GM20431 (cell line): ENCODE results near the gene MAN1A2.
"Not testable (repeated sequence)": the region's sequence is repeated elsewhere in the genome, so short reads cannot be mapped to it uniquely, and the experiment has no call there.

Experiments used
- in situ Hi-C: fragments of 300-500 bp; cut with MseI, MboI; formaldehyde crosslinking; loops from one replicate; pipeline ENCODE4 v1.15.0; 2020; ENCODE audit warnings: low sequenced_read_pairs; ENCODE audit not compliant: unreplicated experiment

The MAN1A2 gene

GRCh38 chr1:117367046-117368025, at the start of gene MAN1A2:
Gene MAN1A2 (plus strand): TSS chr1:117367449. CDS start chr1:117368184, 735 bp downstream.
- in situ Hi-C loops = no loop called here

- in situ Hi-C loops = no loop called here
These were observed 49.2 kb upstream of the MAN1A2 start for GRCh38 chr1:117318011-117318410.

- in situ Hi-C loops = no loop called here
These were observed 48.8 kb upstream of the MAN1A2 start for GRCh38 chr1:117318426-117318825.

GRCh38 chr1:117320515-117320914, 46.7 kb upstream of the MAN1A2 start:
- in situ Hi-C loops = no loop called here

- in situ Hi-C loops = no loop called here
These were observed 45.3 kb upstream of the MAN1A2 start for GRCh38 chr1:117321680-117322609.

GRCh38 chr1:117324357-117324756, 42.9 kb upstream of the MAN1A2 start:
- in situ Hi-C loops = no loop called here

GRCh38 chr1:117326035-117326434, 41.2 kb upstream of the MAN1A2 start:
- in situ Hi-C loops = not testable (repeated sequence)

GRCh38 chr1:117327011-117327410, 40.2 kb upstream of the MAN1A2 start:
- in situ Hi-C loops = no loop called here

GRCh38 chr1:117335376-117336086, 31.7 kb upstream of the MAN1A2 start:
- in situ Hi-C loops = no loop called here

GRCh38 chr1:117336088-117336817, 31.0 kb upstream of the MAN1A2 start:
- in situ Hi-C loops = no loop called here

GRCh38 chr1:117339866-117340700, 27.2 kb upstream of the MAN1A2 start:
- in situ Hi-C loops = no loop called here

- in situ Hi-C loops = no loop called here
These were observed 26.1 kb upstream of the MAN1A2 start for GRCh38 chr1:117341123-117341522.

GRCh38 chr1:117342397-117342796, 24.9 kb upstream of the MAN1A2 start:
- in situ Hi-C loops = no loop called here

GRCh38 chr1:117346206-117346928, 20.9 kb upstream of the MAN1A2 start:
- in situ Hi-C loops = no loop called here

- in situ Hi-C loops = no loop called here
These were observed 19.3 kb upstream of the MAN1A2 start for GRCh38 chr1:117347907-117348306.

GRCh38 chr1:117352695-117353094, 14.6 kb upstream of the MAN1A2 start:
- in situ Hi-C loops = not testable (repeated sequence)

- in situ Hi-C loops = not testable (repeated sequence)
These were observed 9.2 kb upstream of the MAN1A2 start for GRCh38 chr1:117357833-117358603.
